BLaER1 treated with 17β-estradiol and CSF1 and Interleukin-3, amounts not matched to agents 10 nM and 100 nM (cell line): ENCODE results near the gene CDIP1.

ENCODE experiments used
- H3K27ac ChIP-seq, 11 experiments: shearing (Covaris generic); formaldehyde crosslinking; 2 replicates each; pipeline ENCODE4 v1.8.1; 2022
- H3K27me3 ChIP-seq, 11 experiments: shearing (Covaris generic); formaldehyde crosslinking; 2 replicates each; pipeline ENCODE4 v1.8.1; 2022
- H3K36me3 ChIP-seq, 11 experiments: shearing (Covaris generic); formaldehyde crosslinking; 2 replicates each; pipeline ENCODE4 v1.8.1; 2022
- H3K4me1 ChIP-seq, 10 experiments: shearing (Covaris generic); formaldehyde crosslinking; 2 replicates each; pipeline ENCODE4 v1.8.1; 2022
- H3K4me2 ChIP-seq, 11 experiments: shearing (Covaris generic); formaldehyde crosslinking; 2 replicates each; pipeline ENCODE4 v1.8.1; 2022
- H3K4me3 ChIP-seq, 10 experiments: shearing (Covaris generic); formaldehyde crosslinking; 2 replicates each; pipeline ENCODE4 v1.8.1; 2022
- H3K9ac ChIP-seq, 11 experiments: shearing (Covaris generic); formaldehyde crosslinking; 2 replicates each; pipeline ENCODE4 v1.8.1; 2022
- H3K9me3 ChIP-seq, 11 experiments: shearing (Covaris generic); formaldehyde crosslinking; replicated peaks in 1 of 11; 2 replicates each; pipeline ENCODE4 v1.8.1; 2022
- H4K20me1 ChIP-seq, 11 experiments: shearing (Covaris generic); formaldehyde crosslinking; 2 replicates each; pipeline ENCODE4 v1.8.1; 2022
- Cebpa-rat ChIP-seq, 11 experiments: shearing (Covaris generic); IDR thresholded peaks; 2 replicates each; pipeline ENCODE4 v1.8.1; 2022

The CDIP1 gene

DNA sequence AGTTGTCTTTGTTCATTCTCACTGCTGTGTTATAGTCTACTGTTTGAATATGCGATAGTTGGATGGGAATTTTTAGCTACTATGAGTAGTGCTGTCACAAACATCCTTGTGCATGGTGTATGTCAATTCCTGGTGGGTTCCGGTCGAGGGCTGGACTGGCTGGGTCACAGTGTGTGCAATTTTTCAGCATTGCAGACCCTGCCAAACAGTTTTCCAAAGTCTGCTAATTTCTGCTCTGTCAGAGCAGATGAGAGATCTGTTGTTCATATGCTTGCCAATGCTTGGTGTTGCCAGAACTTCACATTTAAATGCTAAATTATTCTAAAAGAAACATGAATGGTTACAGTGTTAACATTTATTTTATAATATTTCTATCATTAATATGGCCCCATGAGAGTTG is 14.0 kb upstream of the CDIP1 start:
- no peaks in the 10 kb centered on the region for H3K36me3 ChIP-seq
- no peak overlapping the region for H3K4me2 ChIP-seq
- 0 out of 22 replicates have a peak, but pooled peaks cover 0 to 4% (median 0%) of the 10 kb centered on the region in 11 experiments for H3K27me3 ChIP-seq
- no peak overlapping the region for H3K27ac ChIP-seq
- no peaks in the 10 kb centered on the region for H3K9me3 ChIP-seq
- peaks cover 5 to 53% (median 41%) of the 10 kb centered on the region in 10 experiments; a peak in 18 of 20 replicates for H3K4me1 ChIP-seq
- TF ChIP-seq Cebpa-rat (IDR thresholded peaks at IDR 0.05): no peak
- no peaks in the 10 kb centered on the region for H4K20me1 ChIP-seq
- H3K4me3 ChIP-seq: no peak overlapping the region
- H3K9ac ChIP-seq: no peak overlapping the region

DNA sequence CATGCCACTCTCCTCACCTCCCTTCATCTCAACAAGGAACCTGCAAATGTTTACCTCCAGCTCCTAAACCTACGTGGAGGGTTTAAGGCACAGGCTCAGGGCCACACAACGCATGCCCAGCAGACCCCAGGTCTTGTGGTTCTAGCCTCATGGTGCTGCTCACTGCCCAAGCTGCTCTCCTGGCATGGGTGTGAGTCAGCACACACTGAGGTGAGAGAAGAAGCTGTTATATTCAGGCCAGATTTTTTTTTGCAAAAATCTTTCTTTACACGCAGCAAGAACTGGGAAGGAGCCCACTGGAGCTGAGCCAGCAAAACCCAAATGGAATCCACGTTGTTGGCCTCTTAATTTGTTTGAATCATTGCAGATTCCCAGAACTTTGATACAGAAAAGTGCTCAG is 12.0 kb upstream of the CDIP1 start:
- no peak overlapping the region for H3K4me3 ChIP-seq
- peaks cover 0 to 42% (median 29%) of the 10 kb centered on the region in 10 experiments; a peak in 15 of 20 replicates for H3K4me1 ChIP-seq
- H3K27me3 ChIP-seq: no peaks in the 10 kb centered on the region
- no peak overlapping the region for H3K4me2 ChIP-seq
- no peak for TF ChIP-seq Cebpa-rat (IDR thresholded peaks at IDR 0.05)
- H3K9me3 ChIP-seq: no peaks in the 10 kb centered on the region
- no peak overlapping the region for H3K9ac ChIP-seq
- H4K20me1 ChIP-seq: no peaks in the 10 kb centered on the region
- H3K27ac ChIP-seq: no peak overlapping the region
- H3K36me3 ChIP-seq: no peaks in the 10 kb centered on the region

DNA sequence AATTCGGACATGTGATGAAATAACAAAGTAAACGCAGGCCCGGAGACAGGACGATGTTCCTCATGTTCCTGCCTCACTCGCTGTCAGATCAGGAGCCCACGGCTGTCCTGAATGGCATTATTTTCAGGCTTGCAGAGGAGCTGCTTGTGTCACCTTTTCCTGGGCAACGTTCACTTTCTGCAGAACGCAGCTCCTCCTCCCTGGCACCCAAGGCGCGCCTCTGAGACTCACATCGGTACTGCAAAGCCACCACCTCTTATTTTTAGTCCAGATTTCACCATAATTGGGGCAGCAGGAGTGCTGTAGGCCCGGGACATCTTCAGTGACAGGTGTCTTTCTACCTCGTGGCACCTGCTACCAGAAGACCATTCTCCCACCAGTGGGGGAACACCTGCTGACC is 9.6 kb upstream of the CDIP1 start:
- H3K9me3 ChIP-seq: no peaks in the 10 kb centered on the region
- H3K27me3 ChIP-seq: no peaks in the 10 kb centered on the region
- peaks cover 0 to 29% (median 15%) of the 10 kb centered on the region in 10 experiments; a peak in 13 of 20 replicates for H3K4me1 ChIP-seq
- no peak for TF ChIP-seq Cebpa-rat (IDR thresholded peaks at IDR 0.05)
- H3K4me2 ChIP-seq: peak overlapping the region in 3 of 11 experiments; percentile 24 to 26 (median 26); a peak in 4 of 22 replicates
- no peak overlapping the region for H3K27ac ChIP-seq
- H3K9ac ChIP-seq: no peak overlapping the region
- no peaks in the 10 kb centered on the region for H4K20me1 ChIP-seq
- no peaks in the 10 kb centered on the region for H3K36me3 ChIP-seq
- H3K4me3 ChIP-seq: no peak overlapping the region

DNA sequence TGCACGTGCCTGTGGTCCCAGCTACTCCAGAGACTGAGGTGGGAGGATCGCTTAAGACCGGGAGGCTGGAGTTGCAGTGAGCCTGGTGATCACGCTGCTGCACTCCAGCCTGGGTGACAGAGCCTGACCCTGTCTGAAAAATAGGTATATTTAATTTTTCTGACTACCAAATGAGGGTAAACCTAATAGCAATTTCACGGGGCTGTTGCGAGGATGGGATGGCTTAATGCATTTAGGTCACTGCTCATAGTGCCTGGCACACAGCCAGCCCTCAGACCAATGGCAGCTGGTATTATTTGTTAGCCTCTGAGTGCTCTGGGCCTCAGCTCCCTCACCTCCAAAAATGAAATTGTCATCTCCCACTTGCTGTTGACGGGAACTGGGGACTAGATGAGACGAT is 5.9 kb upstream of the CDIP1 start:
- H3K27ac ChIP-seq: no peak overlapping the region
- H4K20me1 ChIP-seq: no peaks in the 10 kb centered on the region
- peaks cover 0 to 29% (median 15%) of the 10 kb centered on the region in 10 experiments; a peak in 13 of 20 replicates for H3K4me1 ChIP-seq
- no peak overlapping the region for H3K4me2 ChIP-seq
- H3K9ac ChIP-seq: no peak overlapping the region
- no peaks in the 10 kb centered on the region for H3K27me3 ChIP-seq
- no peak for TF ChIP-seq Cebpa-rat (IDR thresholded peaks at IDR 0.05)
- H3K4me3 ChIP-seq: no peak overlapping the region
- peaks cover 0 to 3% (median 0%) of the 10 kb centered on the region in 11 experiments; a peak in 1 of 22 replicates for H3K36me3 ChIP-seq
- H3K9me3 ChIP-seq: peaks cover 8 to 13% (median 9%) of the 10 kb centered on the region in 11 experiments; a peak in 20 of 22 replicates

DNA sequence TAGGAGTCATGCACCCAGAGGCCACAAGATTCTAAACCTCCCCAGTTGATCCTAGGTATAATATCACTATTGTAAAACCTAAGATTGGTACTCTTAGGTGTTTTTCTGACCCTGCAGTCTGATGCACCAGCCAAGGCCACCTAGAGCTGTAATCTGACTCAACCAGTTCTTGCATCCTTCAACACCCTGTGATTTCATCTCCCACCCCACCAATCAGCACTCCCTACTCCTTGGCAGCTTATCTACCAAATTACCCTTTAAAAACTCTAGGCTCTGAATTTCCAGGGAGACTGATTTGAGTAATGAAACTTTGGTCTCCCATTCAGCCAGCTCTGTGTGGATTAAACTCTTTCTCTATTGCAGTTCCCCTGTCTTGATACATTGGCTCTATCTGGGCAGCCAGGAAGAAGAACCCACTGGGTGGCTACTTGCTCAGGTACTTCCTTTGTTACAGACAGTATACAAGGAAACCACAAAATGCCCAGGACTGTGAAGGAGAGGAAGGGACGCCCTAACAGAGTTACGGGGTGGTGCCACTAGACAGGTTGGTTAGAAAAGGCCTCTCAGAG is 1.2 kb upstream of the CDIP1 start:
- Histone ChIP-seq H3K9me3 (peaks cover 14 to 21% (median 17%) of the 10 kb centered on the region in 11 experiments; a peak in 20 of 22 replicates), H3K4me2 (no peak overlapping the region), H3K27me3 (no peaks in the 10 kb centered on the region), H3K36me3 (peaks cover 0 to 6% (median 0%) of the 10 kb centered on the region in 11 experiments; a peak in 3 of 22 replicates), H3K27ac (no peak overlapping the region), H3K4me3 (peak overlapping the region in 2 of 10 experiments; percentile 36 to 42; a peak in 2 of 20 replicates), H3K9ac (no peak overlapping the region), H3K4me1 (peaks cover 26 to 33% (median 30%) of the 10 kb centered on the region in 10 experiments), H4K20me1 (peaks cover 0 to 20% (median 6%) of the 10 kb centered on the region in 11 experiments; a peak in 10 of 22 replicates)
- no peak for TF ChIP-seq Cebpa-rat (IDR thresholded peaks at IDR 0.05)

DNA sequence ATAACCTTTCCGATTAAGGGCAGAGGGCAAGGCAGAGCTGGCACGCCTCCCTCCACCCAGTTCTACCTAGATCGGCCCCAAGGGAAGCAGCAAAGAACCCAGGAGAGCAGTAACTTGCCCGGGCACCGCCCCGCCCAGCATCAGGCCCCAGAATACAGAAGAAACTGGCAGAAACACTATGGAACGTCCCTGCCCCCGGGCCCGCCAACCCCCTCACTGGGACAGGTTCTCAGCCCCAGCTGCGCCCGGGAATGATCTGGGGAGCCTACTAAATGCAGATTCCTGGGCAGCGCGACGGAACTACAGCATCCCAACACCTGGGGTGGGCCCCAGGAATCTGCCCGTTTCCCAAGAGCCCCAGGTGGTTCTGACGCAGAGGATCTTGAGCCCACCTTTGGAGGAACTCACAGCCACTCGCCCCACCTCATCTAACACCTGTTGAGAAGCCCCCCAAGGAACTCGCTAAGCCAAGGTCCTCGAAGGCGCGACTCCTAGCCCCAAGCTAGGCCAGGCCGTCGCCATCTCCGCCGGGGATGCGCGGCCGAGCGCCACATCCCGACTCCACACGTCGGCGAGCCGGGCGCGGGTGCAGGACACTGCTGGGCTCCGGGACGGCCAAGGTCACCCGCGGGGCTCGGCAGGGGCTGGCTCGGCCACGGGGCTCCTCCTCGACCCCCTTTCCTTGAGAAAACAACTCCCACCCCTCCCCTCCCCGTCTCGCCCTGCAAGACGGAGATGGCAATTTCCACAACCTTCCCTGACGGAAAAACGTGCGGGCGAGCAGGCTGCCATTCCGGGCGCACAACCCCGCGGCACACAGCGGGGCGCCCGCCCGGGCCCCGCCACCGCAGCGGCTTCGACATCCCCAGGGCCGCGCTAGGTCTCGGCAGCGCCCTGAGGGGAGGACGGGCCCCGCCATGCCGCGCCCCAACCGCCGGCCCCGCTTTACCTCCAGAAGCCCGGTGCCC is 913 bp downstream of the CDIP1 start:
- H3K4me3 ChIP-seq: peak overlapping the region; percentile 73 to 82 (median 76)
- TF ChIP-seq Cebpa-rat (IDR thresholded peaks at IDR 0.05): no peak
- H3K9ac ChIP-seq: peak overlapping the region; percentile 81 to 91 (median 87)
- H3K4me1 ChIP-seq: peaks cover 26 to 33% (median 30%) of the 10 kb centered on the region in 10 experiments
- H3K36me3 ChIP-seq: peaks cover under 1 to 13% (median 6%) of the 10 kb centered on the region in 11 experiments; a peak in 15 of 22 replicates
- no peaks in the 10 kb centered on the region for H3K27me3 ChIP-seq
- H3K9me3 ChIP-seq: peaks cover 14 to 21% (median 17%) of the 10 kb centered on the region in 11 experiments; a peak in 20 of 22 replicates
- peak overlapping the region; percentile 68 to 86 (median 83); a peak in 21 of 22 replicates for H3K27ac ChIP-seq
- peak overlapping the region; percentile 92 to 99 (median 98) for H3K4me2 ChIP-seq
- peaks cover 0 to 30% (median 6%) of the 10 kb centered on the region in 11 experiments; a peak in 11 of 22 replicates for H4K20me1 ChIP-seq

DNA sequence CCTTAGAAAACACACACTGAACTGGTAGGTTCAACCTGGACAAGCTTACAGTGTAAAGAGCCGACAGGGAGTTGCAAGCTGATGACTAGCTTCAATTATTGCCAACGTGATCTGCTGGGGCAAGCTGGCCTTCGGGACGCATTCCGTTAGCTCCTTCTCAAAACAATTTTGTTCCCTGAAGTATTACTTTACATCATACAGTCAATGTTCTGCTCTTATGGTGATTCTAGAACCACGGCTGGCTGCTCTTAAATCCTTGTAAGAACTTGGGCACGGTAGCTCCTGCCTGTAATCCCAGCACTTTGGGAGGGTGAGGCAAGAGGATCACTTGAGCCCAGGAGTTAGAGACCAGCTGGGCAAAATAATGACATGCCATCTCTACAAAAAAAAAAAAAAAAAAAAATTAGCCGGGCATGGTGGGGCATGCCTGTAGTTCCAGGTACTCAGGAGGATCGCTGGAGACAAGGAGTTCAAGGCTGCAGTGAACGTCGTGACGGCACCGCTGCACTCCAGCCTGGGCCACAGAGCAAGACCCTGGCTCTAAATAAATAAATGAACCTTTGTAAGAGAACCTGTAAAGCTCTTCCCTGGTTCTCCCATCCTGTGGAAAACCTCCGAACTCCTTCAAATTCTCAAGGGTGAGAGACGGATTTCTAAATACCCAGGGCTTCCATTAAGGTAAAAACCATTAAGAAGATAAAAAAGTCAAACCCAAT is 2.0 kb downstream of the CDIP1 start:
- no peak overlapping the region; a peak in 2 of 20 replicates for H3K4me3 ChIP-seq
- peak overlapping the region in 2 of 11 experiments; percentile 89 to 90; a peak in 1 of 22 replicates for H3K9ac ChIP-seq
- peaks cover 0 to 41% (median 8%) of the 10 kb centered on the region in 11 experiments; a peak in 11 of 22 replicates for H4K20me1 ChIP-seq
- H3K27ac ChIP-seq: no peak overlapping the region
- peaks cover 14 to 21% (median 17%) of the 10 kb centered on the region in 11 experiments; a peak in 20 of 22 replicates for H3K9me3 ChIP-seq
- H3K27me3 ChIP-seq: no peaks in the 10 kb centered on the region
- H3K36me3 ChIP-seq: peaks cover 11 to 24% (median 16%) of the 10 kb centered on the region in 11 experiments; a peak in 19 of 22 replicates
- peaks cover 26 to 33% (median 30%) of the 10 kb centered on the region in 10 experiments for H3K4me1 ChIP-seq
- TF ChIP-seq Cebpa-rat (IDR thresholded peaks at IDR 0.05): no peak
- H3K4me2 ChIP-seq: peak overlapping the region; percentile 92 to 99 (median 98)

DNA sequence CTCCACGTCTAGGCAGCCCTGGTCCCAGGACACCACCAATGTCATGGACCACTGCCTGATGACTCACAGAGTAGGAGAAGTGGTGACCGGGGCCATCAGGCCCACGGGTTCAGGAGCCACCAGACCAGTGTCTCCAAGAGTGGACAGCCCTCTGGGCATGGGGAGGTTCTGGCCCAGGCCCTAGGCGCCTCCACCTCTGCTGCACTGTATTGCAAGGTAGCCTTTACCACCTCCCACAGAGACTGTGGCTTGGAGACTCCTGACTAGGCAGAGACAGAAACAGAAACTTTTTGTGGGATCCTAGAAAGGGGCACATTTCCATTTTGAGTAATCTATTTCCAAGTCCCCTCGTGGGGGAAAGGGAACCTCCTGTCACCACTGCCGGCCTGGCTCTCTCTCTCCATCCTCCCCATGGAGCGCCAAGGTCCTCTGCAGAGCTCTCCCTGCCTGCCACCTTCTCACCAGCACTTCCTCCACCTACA is 2.9 kb downstream of the CDIP1 start:
- peaks cover 14 to 20% (median 17%) of the 10 kb centered on the region in 11 experiments; a peak in 20 of 22 replicates for H3K9me3 ChIP-seq
- no peaks in the 10 kb centered on the region for H3K27me3 ChIP-seq
- H3K4me2 ChIP-seq: peak overlapping the region; percentile 17 to 99 (median 98); a peak in 21 of 22 replicates
- TF ChIP-seq Cebpa-rat (IDR thresholded peaks at IDR 0.05): no peak
- H3K9ac ChIP-seq: no peak overlapping the region
- no peak overlapping the region for H3K4me3 ChIP-seq
- no peak overlapping the region for H3K27ac ChIP-seq
- peaks cover 0 to 41% (median 8%) of the 10 kb centered on the region in 11 experiments; a peak in 11 of 22 replicates for H4K20me1 ChIP-seq
- H3K4me1 ChIP-seq: peaks cover 26 to 36% (median 32%) of the 10 kb centered on the region in 10 experiments
- H3K36me3 ChIP-seq: peaks cover 15 to 30% (median 17%) of the 10 kb centered on the region in 11 experiments; a peak in 19 of 22 replicates
